Measurements from ENCODE around the gene CNGB1.
"Not testable (repeated sequence)": the region's sequence is repeated elsewhere in the genome, so short reads cannot be mapped to it uniquely, and the experiment has no call there.

The CNGB1 gene

GRCh38 chr16:57992084-57992483 is 21.2 kb upstream of the CNGB1 start:
- H3K27ac Mint-ChIP-seq: no peak overlapping the region

GRCh38 chr16:57991551-57992059 is 20.7 kb upstream of the CNGB1 start:
- H3K27me3 Mint-ChIP-seq: no peaks in the 10 kb centered on the region
- H3K9me3 Mint-ChIP-seq: no peaks in the 10 kb centered on the region
- H3K36me3 Mint-ChIP-seq (ENCODE audit: low read depth): no peaks in the 10 kb centered on the region
- peaks cover 15% of the 10 kb centered on the region for H3K4me1 Mint-ChIP-seq
- no peak for ATAC-seq
- H3K27ac Mint-ChIP-seq: no peak overlapping the region
- no peak overlapping the region for H3K4me3 Mint-ChIP-seq
- no peak for DNase-seq

More at GRCh38 chr16:57992084-57992483, 21.2 kb upstream of the CNGB1 start:
- H3K4me1 Mint-ChIP-seq: peaks cover 15% of the 10 kb centered on the region
- no peak for ATAC-seq
- no peak overlapping the region for H3K4me3 Mint-ChIP-seq
- no peak for DNase-seq
- H3K27me3 Mint-ChIP-seq: no peaks in the 10 kb centered on the region
- no peaks in the 10 kb centered on the region for H3K36me3 Mint-ChIP-seq (ENCODE audit: low read depth)
- no peaks in the 10 kb centered on the region for H3K9me3 Mint-ChIP-seq

- no peak for ATAC-seq
- H3K9me3 Mint-ChIP-seq: no peaks in the 10 kb centered on the region
- H3K36me3 Mint-ChIP-seq (ENCODE audit: low read depth): no peaks in the 10 kb centered on the region
- no peak for DNase-seq
- no peak overlapping the region for H3K27ac Mint-ChIP-seq
- H3K27me3 Mint-ChIP-seq: no peaks in the 10 kb centered on the region
- no peak overlapping the region for H3K4me3 Mint-ChIP-seq
- peaks cover 9% of the 10 kb centered on the region for H3K4me1 Mint-ChIP-seq
Measured at GRCh38 chr16:57988929-57989328, 18.0 kb upstream of the CNGB1 start.

GRCh38 chr16:57987441-57988177 is 16.7 kb upstream of the CNGB1 start:
- Mint-ChIP-seq H3K9me3 (no peaks in the 10 kb centered on the region), H3K27me3 (no peaks in the 10 kb centered on the region), H3K4me3 (no peak overlapping the region), H3K4me1 (peaks cover 9% of the 10 kb centered on the region), H3K36me3 (ENCODE audit: low read depth) (no peaks in the 10 kb centered on the region), H3K27ac (no peak overlapping the region)
- no peak for DNase-seq
- ATAC-seq: no peak

- H3K4me3 Mint-ChIP-seq: no peak overlapping the region
Measured at GRCh38 chr16:57986196-57986595, 15.3 kb upstream of the CNGB1 start.

GRCh38 chr16:57985204-57986181 is 14.6 kb upstream of the CNGB1 start:
- H3K4me1 Mint-ChIP-seq: peaks cover 9% of the 10 kb centered on the region
- H3K36me3 Mint-ChIP-seq (ENCODE audit: low read depth): no peaks in the 10 kb centered on the region
- H3K4me3 Mint-ChIP-seq: peak overlapping the region; percentile 82
- no peaks in the 10 kb centered on the region for H3K9me3 Mint-ChIP-seq
- DNase-seq (no peak), ATAC-seq (peak; percentile 44)
- H3K27me3 Mint-ChIP-seq: no peaks in the 10 kb centered on the region
- no peak overlapping the region for H3K27ac Mint-ChIP-seq

More at GRCh38 chr16:57986196-57986595, 15.3 kb upstream of the CNGB1 start:
- ATAC-seq (no peak), DNase-seq (no peak)
- peaks cover 9% of the 10 kb centered on the region for H3K4me1 Mint-ChIP-seq
- no peak overlapping the region for H3K27ac Mint-ChIP-seq
- H3K36me3 Mint-ChIP-seq (ENCODE audit: low read depth): no peaks in the 10 kb centered on the region
- H3K27me3 Mint-ChIP-seq: no peaks in the 10 kb centered on the region
- H3K9me3 Mint-ChIP-seq: no peaks in the 10 kb centered on the region

- Mint-ChIP-seq H3K4me3 (peak overlapping the region; percentile 82), H3K27me3 (no peaks in the 10 kb centered on the region), H3K27ac (no peak overlapping the region), H3K9me3 (no peaks in the 10 kb centered on the region), H3K36me3 (ENCODE audit: low read depth) (no peaks in the 10 kb centered on the region), H3K4me1 (peaks cover 9% of the 10 kb centered on the region)
- peak; percentile 90 for DNase-seq
- peak; percentile 95 for ATAC-seq
Measured at GRCh38 chr16:57984443-57985203, 13.7 kb upstream of the CNGB1 start.

- DNase-seq (no peak), ATAC-seq (no peak)
- no peak overlapping the region for H3K27ac Mint-ChIP-seq
- no peaks in the 10 kb centered on the region for H3K27me3 Mint-ChIP-seq
- peaks cover 9% of the 10 kb centered on the region for H3K4me1 Mint-ChIP-seq
- H3K9me3 Mint-ChIP-seq: no peaks in the 10 kb centered on the region
- H3K36me3 Mint-ChIP-seq (ENCODE audit: low read depth): no peaks in the 10 kb centered on the region
- no peak overlapping the region for H3K4me3 Mint-ChIP-seq
Measured at GRCh38 chr16:57982385-57982784, 11.5 kb upstream of the CNGB1 start.

- Mint-ChIP-seq H3K36me3 (ENCODE audit: low read depth) (no peaks in the 10 kb centered on the region), H3K27me3 (no peaks in the 10 kb centered on the region), H3K4me3 (no peak overlapping the region), H3K9me3 (no peaks in the 10 kb centered on the region), H3K4me1 (peaks cover 9% of the 10 kb centered on the region), H3K27ac (no peak overlapping the region)
- ATAC-seq (no peak), DNase-seq (no peak)
Measured at GRCh38 chr16:57981636-57982035, 10.7 kb upstream of the CNGB1 start.

- no peak for DNase-seq
- Mint-ChIP-seq H3K4me1 (peaks cover under 1% of the 10 kb centered on the region), H3K4me3 (no peak overlapping the region), H3K27ac (no peak overlapping the region), H3K36me3 (ENCODE audit: low read depth) (no peaks in the 10 kb centered on the region), H3K9me3 (no peaks in the 10 kb centered on the region), H3K27me3 (no peaks in the 10 kb centered on the region)
- no peak for ATAC-seq
Measured at GRCh38 chr16:57979006-57979585, 8.2 kb upstream of the CNGB1 start.

GRCh38 chr16:57978070-57978465 is 7.1 kb upstream of the CNGB1 start:
- not testable (repeated sequence) for H3K36me3 Mint-ChIP-seq (ENCODE audit: low read depth); H3K4me1 Mint-ChIP-seq; H3K27me3 Mint-ChIP-seq; H3K9me3 Mint-ChIP-seq; ATAC-seq; H3K27ac Mint-ChIP-seq; H3K4me3 Mint-ChIP-seq; DNase-seq

- Mint-ChIP-seq H3K9me3 (no peaks in the 10 kb centered on the region), H3K4me1 (no peaks in the 10 kb centered on the region), H3K36me3 (ENCODE audit: low read depth) (no peaks in the 10 kb centered on the region), H3K27me3 (no peaks in the 10 kb centered on the region), H3K4me3 (no peak overlapping the region), H3K27ac (no peak overlapping the region)
- ATAC-seq (no peak), DNase-seq (no peak)
Measured at GRCh38 chr16:57977418-57978069, 6.6 kb upstream of the CNGB1 start.

GRCh38 chr16:57976331-57976796 is 5.4 kb upstream of the CNGB1 start:
- DNase-seq (no peak), ATAC-seq (no peak)
- no peaks in the 10 kb centered on the region for H3K4me1 Mint-ChIP-seq
- no peaks in the 10 kb centered on the region for H3K36me3 Mint-ChIP-seq (ENCODE audit: low read depth)
- H3K27ac Mint-ChIP-seq: no peak overlapping the region
- H3K4me3 Mint-ChIP-seq: no peak overlapping the region
- H3K9me3 Mint-ChIP-seq: no peaks in the 10 kb centered on the region
- no peaks in the 10 kb centered on the region for H3K27me3 Mint-ChIP-seq
